SK-N-SH treated with all-trans-retinoic acid at 6 μM for 48 hours (cell line): ENCODE measurements around the gene CNTNAP2.
"Not testable (repeated sequence)": the region's sequence is repeated elsewhere in the genome, so short reads cannot be mapped to it uniquely, and the experiment has no call there.

Source experiments
- ATAC-seq: fragments of 200-7000 bp; cut with Tn5 transposase; 3 replicates; pipeline ENCODE4 v1.9.1; 2020; ENCODE audit warnings: mild to moderate bottlenecking, moderate library complexity
- ARNTL ChIP-seq: fragments of 450-650 bp; formaldehyde crosslinking; IDR thresholded peaks from 2 replicates; pipeline ENCODE4 v1.5.0; 2020; ENCODE audit warnings: low read depth, mild to moderate bottlenecking, moderate library complexity, borderline replicate concordance
- BACH2 ChIP-seq: fragments of 250-450 bp; sonication (Bioruptor Pico); IDR thresholded peaks from 2 replicates; pipeline ENCODE4 v1.9.0; 2021; ENCODE audit warnings: mild to moderate bottlenecking, borderline replicate concordance
- CREB5 ChIP-seq: fragments of 250-450 bp; sonication (Bioruptor Pico); IDR thresholded peaks from 2 replicates; pipeline ENCODE4 v1.5.1; 2020; ENCODE audit warnings: low read depth, mild to moderate bottlenecking, moderate library complexity
- CSDC2 ChIP-seq: fragments of 250-450 bp; sonication (Bioruptor Pico); IDR thresholded peaks from 2 replicates; pipeline ENCODE4 v1.5.0; 2020; ENCODE audit warnings: mild to moderate bottlenecking, moderate library complexity
- CSRNP3 ChIP-seq: fragments of 250-450 bp; sonication (Bioruptor Pico); IDR thresholded peaks from 2 replicates; pipeline ENCODE4 v1.5.1; 2021; ENCODE audit warnings: mild to moderate bottlenecking, moderate library complexity
- ESRRG ChIP-seq: fragments of 250-450 bp; sonication (Bioruptor Pico); IDR thresholded peaks from 2 replicates; pipeline ENCODE4 v1.6.1; 2021; ENCODE audit warnings: mild to moderate bottlenecking
- GLIS3 ChIP-seq: fragments of 250-450 bp; sonication (Bioruptor Pico); IDR thresholded peaks from 2 replicates; pipeline ENCODE4 v1.5.0; 2020; ENCODE audit warnings: mild to moderate bottlenecking, moderate library complexity
- ISL1 ChIP-seq: fragments of 250-450 bp; sonication (Bioruptor Pico); IDR thresholded peaks from 2 replicates; pipeline ENCODE4 v2.1.2; 2022; ENCODE audit warnings: mild to moderate bottlenecking, moderate library complexity
- OSR1 ChIP-seq: fragments of 250-450 bp; sonication (Bioruptor Pico); IDR thresholded peaks from 2 replicates; pipeline ENCODE4 v1.8.0; 2022; ENCODE audit warnings: moderate library complexity, mild to moderate bottlenecking, inconsistent platforms
- PATZ1 ChIP-seq: fragments of 250-450 bp; sonication (Bioruptor Pico); IDR thresholded peaks from 2 replicates; pipeline ENCODE4 v1.8.0; 2020; ENCODE audit warnings: mild to moderate bottlenecking, moderate library complexity, borderline replicate concordance
- POU6F1 ChIP-seq: fragments of 250-450 bp; sonication (Bioruptor Pico); IDR thresholded peaks from 2 replicates; pipeline ENCODE4 v1.8.0; 2021; ENCODE audit warnings: low read depth, mild to moderate bottlenecking, moderate library complexity, borderline replicate concordance
- PPARA ChIP-seq: fragments of 250-450 bp; sonication (Bioruptor Pico); IDR thresholded peaks from 2 replicates; pipeline ENCODE4 v1.5.0; 2020; ENCODE audit warnings: mild to moderate bottlenecking, borderline replicate concordance
- RARB ChIP-seq: fragments of 250-450 bp; sonication (Bioruptor Pico); IDR thresholded peaks from 2 replicates; pipeline ENCODE4 v1.8.0; 2021; ENCODE audit warnings: mild to moderate bottlenecking, moderate library complexity
- SNAI2 ChIP-seq: fragments of 250-450 bp; sonication (Bioruptor Pico); IDR thresholded peaks from 2 replicates; pipeline ENCODE4 v1.5.0; 2020; ENCODE audit warnings: mild to moderate bottlenecking, moderate library complexity
- TCF4 ChIP-seq: fragments of 250-450 bp; sonication (Bioruptor Pico); IDR thresholded peaks from 2 replicates; pipeline ENCODE4 v1.8.0; 2021; ENCODE audit warnings: mild to moderate bottlenecking, moderate library complexity, borderline replicate concordance
- TOX ChIP-seq: fragments of 250-450 bp; sonication (Bioruptor Pico); IDR thresholded peaks from 2 replicates; pipeline ENCODE4 v1.8.0; 2021; ENCODE audit warnings: mild to moderate bottlenecking, moderate library complexity, borderline replicate concordance
- TSHZ2 ChIP-seq: fragments of 250-450 bp; sonication (Bioruptor Pico); IDR thresholded peaks from 2 replicates; pipeline ENCODE4 v1.5.0; 2020; ENCODE audit warnings: mild to moderate bottlenecking, moderate library complexity
- ZC3H10 ChIP-seq: fragments of 250-450 bp; sonication (Bioruptor Pico); IDR thresholded peaks from 2 replicates; pipeline ENCODE4 v1.5.1; 2021; ENCODE audit warnings: mild to moderate bottlenecking, moderate library complexity
- ZFP30 ChIP-seq: fragments of 450-650 bp; formaldehyde crosslinking; IDR thresholded peaks from 2 replicates; pipeline ENCODE4 v1.5.0; 2022; ENCODE audit warnings: mild to moderate bottlenecking, moderate library complexity
- ZNF565 ChIP-seq: fragments of 450-650 bp; formaldehyde crosslinking; conservative IDR thresholded peaks from 2 replicates; pipeline ENCODE4 v1.5.0; 2020; ENCODE audit warnings: low read depth, mild to moderate bottlenecking, moderate library complexity
- ZNF70 ChIP-seq: fragments of 450-650 bp; formaldehyde crosslinking; IDR thresholded peaks from 2 replicates; pipeline ENCODE4 v1.5.0; 2020; ENCODE audit warnings: mild to moderate bottlenecking, moderate library complexity
- ZNF8 ChIP-seq: fragments of 450-650 bp; formaldehyde crosslinking; IDR thresholded peaks from 2 replicates; pipeline ENCODE4 v1.5.0; 2020; ENCODE audit warnings: mild to moderate bottlenecking, moderate library complexity

Gene CNTNAP2

GRCh38 chr7:146177301-146177700, 60.7 kb downstream of the CNTNAP2 start:
- ATAC-seq: no peak
- TF ChIP-seq CSDC2 (CRISPR knock-in tag) (no peak), TCF4 (no peak), BACH2 (CRISPR knock-in tag) (no peak), ARNTL (CRISPR knock-in tag) (no peak), ISL1 (CRISPR knock-in tag) (no peak), ZNF8 (CRISPR knock-in tag) (no peak), TOX (CRISPR knock-in tag) (no peak), ZC3H10 (CRISPR knock-in tag) (no peak), ZNF70 (CRISPR knock-in tag) (no peak), CREB5 (no peak), SNAI2 (CRISPR knock-in tag) (no peak), RARB (CRISPR knock-in tag) (no peak), PATZ1 (no peak), POU6F1 (no peak), CSRNP3 (no peak), ZNF565 (CRISPR knock-in tag) (no peak), GLIS3 (CRISPR knock-in tag) (no peak), ZFP30 (no peak), PPARA (CRISPR knock-in tag) (no peak), OSR1 (CRISPR knock-in tag) (no peak)

- TF ChIP-seq TSHZ2 (CRISPR knock-in tag): no peak
- TF ChIP-seq POU6F1: no peak
- TF ChIP-seq CSRNP3: no peak
- no peak for TF ChIP-seq CSDC2 (CRISPR knock-in tag)
- no peak for TF ChIP-seq GLIS3 (CRISPR knock-in tag)
- no peak for TF ChIP-seq TCF4
- no peak for TF ChIP-seq SNAI2 (CRISPR knock-in tag)
- no peak for TF ChIP-seq ARNTL (CRISPR knock-in tag)
- TF ChIP-seq ZNF8 (CRISPR knock-in tag): no peak
- TF ChIP-seq TOX (CRISPR knock-in tag): no peak
- TF ChIP-seq ZNF70 (CRISPR knock-in tag): no peak
- no peak for TF ChIP-seq RARB (CRISPR knock-in tag)
- no peak for TF ChIP-seq ZNF565 (CRISPR knock-in tag)
- TF ChIP-seq ZFP30: no peak
- no peak for TF ChIP-seq PATZ1
- TF ChIP-seq PPARA (CRISPR knock-in tag): no peak
- no peak for TF ChIP-seq ISL1 (CRISPR knock-in tag)
- TF ChIP-seq OSR1 (CRISPR knock-in tag): no peak
- TF ChIP-seq ESRRG (CRISPR knock-in tag): no peak
- no peak for ATAC-seq
Measured at GRCh38 chr7:146185844-146186243, 69.2 kb downstream of the CNTNAP2 start.

GRCh38 chr7:146191428-146191827, 74.8 kb downstream of the CNTNAP2 start:
- not testable (repeated sequence) for ATAC-seq
